ENCODE results near the gene MTIF3. TPM values are rescaled to one million over a fixed set of nuclear protein-coding genes. Genes with fewer than 3 reads are reported as not detected.

MTIF3 gene
- total RNA-seq, 1 donor from 2014 or later = 30.4 TPM

GRCh38 chr13:27424246-27425157, 25.9 kb downstream of the MTIF3 start, which contains the start of gene GTF3A:
Gene GTF3A (plus strand): TSS chr13:27424619.
- intact Hi-C loops (cut with micrococcal nuclease) = loop anchor here (1.0 to 5.0 kb wide), 4 partner anchors 50 to 843 kb away; partner anchors contain the start of gene RASL11A
- H3K4me3 Mint-ChIP-seq = peak within 1 kb of the TSS; percentile 89
- H3K27me3 Mint-ChIP-seq (ENCODE audit: insufficient read depth) = no peaks in the 10 kb centered on the region
- H3K27ac Mint-ChIP-seq = peak within 1 kb of the TSS; percentile 98
- no peaks in the 10 kb centered on the region for H3K9me3 Mint-ChIP-seq
- peaks cover 27% of the 10 kb centered on the region for H3K36me3 Mint-ChIP-seq (ENCODE audit: low read depth)
- peaks cover 37% of the 10 kb centered on the region for H3K4me1 Mint-ChIP-seq (ENCODE audit: low read depth)
- DNase-seq (ENCODE audit: low spot score) = peak; percentile 88

- Mint-ChIP-seq H3K4me3 (peak overlapping the region; percentile 73), H3K27ac (peak overlapping the region; percentile 69), H3K27me3 (ENCODE audit: insufficient read depth) (no peaks in the 10 kb centered on the region), H3K9me3 (no peaks in the 10 kb centered on the region), H3K36me3 (ENCODE audit: low read depth) (peaks cover 23% of the 10 kb centered on the region), H3K4me1 (ENCODE audit: low read depth) (peaks cover 39% of the 10 kb centered on the region)
- no peak for DNase-seq (ENCODE audit: low spot score)
- intact Hi-C loops (cut with micrococcal nuclease) = no loop called here
Measured at GRCh38 chr13:27423333-27423732, 27.0 kb downstream of the MTIF3 start.

- intact Hi-C loops (cut with micrococcal nuclease) = no loop called here
- Mint-ChIP-seq H3K27me3 (ENCODE audit: insufficient read depth) (no peaks in the 10 kb centered on the region), H3K27ac (no peak overlapping the region), H3K36me3 (ENCODE audit: low read depth) (peaks cover 9% of the 10 kb centered on the region), H3K4me1 (ENCODE audit: low read depth) (peaks cover 19% of the 10 kb centered on the region), H3K4me3 (no peak overlapping the region), H3K9me3 (no peaks in the 10 kb centered on the region)
- DNase-seq (ENCODE audit: low spot score) = no peak
Measured at GRCh38 chr13:27421101-27421871, 29.1 kb downstream of the MTIF3 start.

GRCh38 chr13:27419328-27419727, 31.0 kb downstream of the MTIF3 start:
- DNase-seq (ENCODE audit: low spot score) = no peak
- peaks cover 7% of the 10 kb centered on the region for H3K4me1 Mint-ChIP-seq (ENCODE audit: low read depth)
- H3K4me3 Mint-ChIP-seq = no peak overlapping the region
- H3K27ac Mint-ChIP-seq = no peak overlapping the region
- H3K36me3 Mint-ChIP-seq (ENCODE audit: low read depth) = no peaks in the 10 kb centered on the region
- intact Hi-C loops (cut with micrococcal nuclease) = no loop called here
- no peaks in the 10 kb centered on the region for H3K9me3 Mint-ChIP-seq
- H3K27me3 Mint-ChIP-seq (ENCODE audit: insufficient read depth) = no peaks in the 10 kb centered on the region

GRCh38 chr13:27415116-27415515, 35.2 kb downstream of the MTIF3 start:
- intact Hi-C loops (cut with micrococcal nuclease) = no loop called here
- DNase-seq (ENCODE audit: low spot score) = no peak
- Mint-ChIP-seq H3K36me3 (ENCODE audit: low read depth) (no peaks in the 10 kb centered on the region), H3K4me3 (no peak overlapping the region), H3K27me3 (ENCODE audit: insufficient read depth) (peaks cover 22% of the 10 kb centered on the region), H3K4me1 (ENCODE audit: low read depth) (peaks cover 7% of the 10 kb centered on the region), H3K27ac (no peak overlapping the region), H3K9me3 (no peaks in the 10 kb centered on the region)

GRCh38 chr13:27411341-27411740, 39.0 kb downstream of the MTIF3 start:
- Mint-ChIP-seq H3K4me3 (no peak overlapping the region), H3K27me3 (ENCODE audit: insufficient read depth) (peaks cover 23% of the 10 kb centered on the region), H3K27ac (no peak overlapping the region), H3K36me3 (ENCODE audit: low read depth) (no peaks in the 10 kb centered on the region), H3K4me1 (ENCODE audit: low read depth) (peaks cover 4% of the 10 kb centered on the region), H3K9me3 (no peaks in the 10 kb centered on the region)
- intact Hi-C loops (cut with micrococcal nuclease) = no loop called here
- DNase-seq (ENCODE audit: low spot score) = no peak

- no peaks in the 10 kb centered on the region for H3K9me3 Mint-ChIP-seq
- H3K27ac Mint-ChIP-seq = no peak overlapping the region
- peaks cover 23% of the 10 kb centered on the region for H3K27me3 Mint-ChIP-seq (ENCODE audit: insufficient read depth)
- H3K4me3 Mint-ChIP-seq = no peak overlapping the region
- peaks cover 9% of the 10 kb centered on the region for H3K4me1 Mint-ChIP-seq (ENCODE audit: low read depth)
- H3K36me3 Mint-ChIP-seq (ENCODE audit: low read depth) = no peaks in the 10 kb centered on the region
- DNase-seq (ENCODE audit: low spot score) = no peak
- intact Hi-C loops (cut with micrococcal nuclease) = no loop called here
Measured at GRCh38 chr13:27409013-27409412, 41.4 kb downstream of the MTIF3 start.

GRCh38 chr13:27408074-27408473, 42.3 kb downstream of the MTIF3 start:
- peaks cover 9% of the 10 kb centered on the region for H3K4me1 Mint-ChIP-seq (ENCODE audit: low read depth)
- no peaks in the 10 kb centered on the region for H3K36me3 Mint-ChIP-seq (ENCODE audit: low read depth)
- DNase-seq (ENCODE audit: low spot score) = no peak
- H3K9me3 Mint-ChIP-seq = no peaks in the 10 kb centered on the region
- H3K27ac Mint-ChIP-seq = no peak overlapping the region
- H3K4me3 Mint-ChIP-seq = no peak overlapping the region
- H3K27me3 Mint-ChIP-seq (ENCODE audit: insufficient read depth) = peaks cover 22% of the 10 kb centered on the region
- intact Hi-C loops (cut with micrococcal nuclease) = no loop called here

GRCh38 chr13:27406178-27406939, 44.0 kb downstream of the MTIF3 start:
- Mint-ChIP-seq H3K4me1 (ENCODE audit: low read depth) (peaks cover 13% of the 10 kb centered on the region), H3K9me3 (no peaks in the 10 kb centered on the region), H3K27me3 (ENCODE audit: insufficient read depth) (peaks cover 8% of the 10 kb centered on the region), H3K4me3 (no peak overlapping the region), H3K36me3 (ENCODE audit: low read depth) (no peaks in the 10 kb centered on the region), H3K27ac (no peak overlapping the region)
- intact Hi-C loops (cut with micrococcal nuclease) = loop anchor here (1.0 kb wide), 2 partner anchors 21 to 420 kb away; no protein-coding TSS in a partner anchor
- DNase-seq (ENCODE audit: low spot score) = peak; percentile 29

GRCh38 chr13:27405546-27406134, 44.7 kb downstream of the MTIF3 start:
- peaks cover 2% of the 10 kb centered on the region for H3K27me3 Mint-ChIP-seq (ENCODE audit: insufficient read depth)
- H3K9me3 Mint-ChIP-seq = no peaks in the 10 kb centered on the region
- H3K27ac Mint-ChIP-seq = no peak overlapping the region
- H3K36me3 Mint-ChIP-seq (ENCODE audit: low read depth) = no peaks in the 10 kb centered on the region
- H3K4me3 Mint-ChIP-seq = no peak overlapping the region
- intact Hi-C loops (cut with micrococcal nuclease) = loop anchor here (1.0 kb wide), 2 partner anchors 22 to 421 kb away; no protein-coding TSS in a partner anchor
- peaks cover 17% of the 10 kb centered on the region for H3K4me1 Mint-ChIP-seq (ENCODE audit: low read depth)
- DNase-seq (ENCODE audit: low spot score) = no peak

- no peak for DNase-seq (ENCODE audit: low spot score)
- Mint-ChIP-seq H3K27me3 (ENCODE audit: insufficient read depth) (no peaks in the 10 kb centered on the region), H3K4me1 (ENCODE audit: low read depth) (peaks cover 17% of the 10 kb centered on the region), H3K36me3 (ENCODE audit: low read depth) (no peaks in the 10 kb centered on the region), H3K4me3 (no peak overlapping the region), H3K9me3 (no peaks in the 10 kb centered on the region), H3K27ac (no peak overlapping the region)
- intact Hi-C loops (cut with micrococcal nuclease) = no loop called here
Measured at GRCh38 chr13:27404680-27405079, 45.7 kb downstream of the MTIF3 start.

GRCh38 chr13:27403727-27404385, 46.5 kb downstream of the MTIF3 start:
- H3K4me3 Mint-ChIP-seq = no peak overlapping the region
- H3K36me3 Mint-ChIP-seq (ENCODE audit: low read depth) = no peaks in the 10 kb centered on the region
- intact Hi-C loops (cut with micrococcal nuclease) = no loop called here
- DNase-seq (ENCODE audit: low spot score) = no peak
- H3K4me1 Mint-ChIP-seq (ENCODE audit: low read depth) = peaks cover 17% of the 10 kb centered on the region
- no peaks in the 10 kb centered on the region for H3K9me3 Mint-ChIP-seq
- no peaks in the 10 kb centered on the region for H3K27me3 Mint-ChIP-seq (ENCODE audit: insufficient read depth)
- no peak overlapping the region for H3K27ac Mint-ChIP-seq

Measured in activated T-helper 1 cell treated with anti-CD3 and anti-CD28 coated beads, Interleukin-12 subunit alpha, Interleukin-12 subunit beta, Interleukin-2, Interleukin-4 antibody, amounts not matched to agents 30 ng/mL and 10 ng/mL and 1 ng/mL, durations not matched to agents 14 hours and 24 hours and 36 hours (primary cell).